ENCODE results near the gene HS3ST3A1.

GRCh38 chr17:13484020-13484419, 117.7 kb downstream of the HS3ST3A1 start:
- TF ChIP-seq POLR2A (IDR thresholded peaks at IDR 0.05) (no peak), CTCF (IDR thresholded peaks at IDR 0.05) (no peak)

Measured in body of pancreas (tissue), 4 donors.